Measurements from ENCODE around the gene AWAT2. TPM values are rescaled to one million over a fixed set of nuclear protein-coding genes. Genes with fewer than 3 reads are reported as not detected.

Gene AWAT2
- total RNA-seq, 6 experiments from 2014 or later: not detected

DNA sequence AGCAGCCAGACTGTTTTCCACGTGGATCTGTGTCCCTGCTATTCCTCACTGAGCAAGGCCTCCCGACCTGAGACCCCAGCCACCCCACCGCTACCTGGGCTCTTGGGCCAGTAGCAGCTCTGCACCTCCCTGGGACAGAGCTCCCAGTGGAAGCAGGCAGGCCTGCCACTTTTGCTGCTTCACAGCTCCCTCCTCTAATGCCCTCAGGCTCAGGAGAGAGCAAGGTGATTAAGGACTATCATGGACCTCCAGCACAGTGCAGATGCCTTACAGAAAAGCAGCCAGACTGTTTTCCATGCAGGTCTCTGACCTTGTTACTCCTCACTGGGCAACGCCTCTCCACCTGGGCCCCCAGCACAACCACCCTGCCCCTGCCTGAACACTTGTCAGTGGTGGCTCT, 37.0 kb downstream of the AWAT2 start:
- TF ChIP-seq, protein P1, sequence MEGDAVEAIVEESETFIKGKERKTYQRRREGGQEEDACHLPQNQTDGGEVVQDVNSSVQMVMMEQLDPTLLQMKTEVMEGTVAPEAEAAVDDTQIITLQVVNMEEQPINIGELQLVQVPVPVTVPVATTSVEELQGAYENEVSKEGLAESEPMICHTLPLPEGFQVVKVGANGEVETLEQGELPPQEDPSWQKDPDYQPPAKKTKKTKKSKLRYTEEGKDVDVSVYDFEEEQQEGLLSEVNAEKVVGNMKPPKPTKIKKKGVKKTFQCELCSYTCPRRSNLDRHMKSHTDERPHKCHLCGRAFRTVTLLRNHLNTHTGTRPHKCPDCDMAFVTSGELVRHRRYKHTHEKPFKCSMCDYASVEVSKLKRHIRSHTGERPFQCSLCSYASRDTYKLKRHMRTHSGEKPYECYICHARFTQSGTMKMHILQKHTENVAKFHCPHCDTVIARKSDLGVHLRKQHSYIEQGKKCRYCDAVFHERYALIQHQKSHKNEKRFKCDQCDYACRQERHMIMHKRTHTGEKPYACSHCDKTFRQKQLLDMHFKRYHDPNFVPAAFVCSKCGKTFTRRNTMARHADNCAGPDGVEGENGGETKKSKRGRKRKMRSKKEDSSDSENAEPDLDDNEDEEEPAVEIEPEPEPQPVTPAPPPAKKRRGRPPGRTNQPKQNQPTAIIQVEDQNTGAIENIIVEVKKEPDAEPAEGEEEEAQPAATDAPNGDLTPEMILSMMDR (IDR thresholded peaks at IDR 0.05): no peak
- DNase-seq: no peak
- Mint-ChIP-seq H3K4me1 (ENCODE audit: low read depth) (no peaks in the 10 kb centered on the region), H3K4me3 (no peak overlapping the region), H3K27me3 (ENCODE audit: insufficient read depth) (no peaks in the 10 kb centered on the region; the same call in 1 of the 2 replicates), H3K36me3 (ENCODE audit: low read depth) (no peaks in the 10 kb centered on the region), H3K27ac (no peak overlapping the region), H3K9me3 (no peaks in the 10 kb centered on the region)

GRCh38 chrX:70009970-70010369, 39.8 kb downstream of the AWAT2 start:
- no peak overlapping the region for H3K27ac Mint-ChIP-seq
- TF ChIP-seq, protein P1 (IDR thresholded peaks at IDR 0.05): no peak
- no peaks in the 10 kb centered on the region for H3K36me3 Mint-ChIP-seq (ENCODE audit: low read depth)
- no peaks in the 10 kb centered on the region for H3K4me1 Mint-ChIP-seq (ENCODE audit: low read depth)
- H3K9me3 Mint-ChIP-seq: no peaks in the 10 kb centered on the region
- no peaks in the 10 kb centered on the region; the same call in 1 of the 2 replicates for H3K27me3 Mint-ChIP-seq (ENCODE audit: insufficient read depth)
- no peak for DNase-seq
- no peak overlapping the region for H3K4me3 Mint-ChIP-seq

GRCh38 chrX:70009049-70009448, 40.7 kb downstream of the AWAT2 start:
- Mint-ChIP-seq H3K9me3 (no peaks in the 10 kb centered on the region), H3K4me1 (ENCODE audit: low read depth) (no peaks in the 10 kb centered on the region)

GRCh38 chrX:70007946-70008345, 41.8 kb downstream of the AWAT2 start:
- TF ChIP-seq, protein P1 (IDR thresholded peaks at IDR 0.05): no peak
- Mint-ChIP-seq H3K4me3 (no peak overlapping the region), H3K4me1 (ENCODE audit: low read depth) (no peaks in the 10 kb centered on the region), H3K27ac (no peak overlapping the region), H3K36me3 (ENCODE audit: low read depth) (no peaks in the 10 kb centered on the region), H3K9me3 (no peaks in the 10 kb centered on the region), H3K27me3 (ENCODE audit: insufficient read depth) (no peaks in the 10 kb centered on the region)
- no peak for DNase-seq

More at GRCh38 chrX:70009049-70009448, 40.7 kb downstream of the AWAT2 start:
- H3K4me3 Mint-ChIP-seq: no peak overlapping the region
- TF ChIP-seq, protein P1 (IDR thresholded peaks at IDR 0.05): no peak
- DNase-seq: no peak
- H3K27me3 Mint-ChIP-seq (ENCODE audit: insufficient read depth): no peaks in the 10 kb centered on the region; the same call in 1 of the 2 replicates
- H3K36me3 Mint-ChIP-seq (ENCODE audit: low read depth): no peaks in the 10 kb centered on the region
- H3K27ac Mint-ChIP-seq: no peak overlapping the region

DNA sequence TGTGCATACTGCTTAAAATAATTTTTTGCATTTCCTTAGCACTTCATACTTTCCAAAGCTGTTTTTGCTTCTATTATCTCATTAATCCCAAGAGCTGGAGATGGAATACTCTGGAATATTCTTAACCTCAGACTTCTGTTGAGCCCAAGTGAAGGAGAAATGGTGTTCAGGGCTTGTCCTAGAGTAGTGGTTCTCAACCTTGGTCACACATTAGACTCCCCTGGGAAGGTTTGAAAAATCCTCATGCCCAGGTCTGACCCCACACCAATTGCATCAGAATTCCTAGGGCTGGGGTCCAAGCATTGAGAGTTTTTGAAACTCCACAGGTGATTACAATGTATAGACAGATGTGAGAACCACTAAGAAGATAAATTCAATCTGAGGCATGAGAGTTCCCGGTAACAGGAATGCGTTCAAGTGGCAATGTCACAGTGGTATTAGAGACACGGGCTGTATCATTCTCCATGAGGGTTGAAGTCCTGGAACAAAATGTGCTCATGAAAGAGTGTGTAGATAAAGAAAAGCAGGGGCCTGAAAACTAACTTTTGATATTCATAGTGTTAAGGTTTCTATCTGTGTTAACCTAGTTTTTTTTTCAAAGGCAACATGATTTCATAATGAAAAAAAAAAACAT, 47.9 kb downstream of the AWAT2 start:
- no peak for DNase-seq
- Mint-ChIP-seq H3K27ac (no peak overlapping the region), H3K4me3 (no peak overlapping the region), H3K9me3 (no peaks in the 10 kb centered on the region), H3K36me3 (ENCODE audit: low read depth) (no peaks in the 10 kb centered on the region), H3K27me3 (ENCODE audit: insufficient read depth) (no peaks in the 10 kb centered on the region), H3K4me1 (ENCODE audit: low read depth) (no peaks in the 10 kb centered on the region)
- TF ChIP-seq, protein P1 (IDR thresholded peaks at IDR 0.05): no peak
